ACC112 (cell line): ENCODE results near the gene CDH2.

Experiments
- H2AFZ ChIP-seq: fragments of 200-600 bp; sonication (generic); one replicate; pipeline ENCODE4 v1.6.0; 2017; ENCODE audit warnings: antibody characterized with exemption, low read length; ENCODE audit not compliant: unreplicated experiment
- H3K27ac ChIP-seq: fragments of 200-600 bp; sonication (generic); 2 replicates; pipeline ENCODE4 v1.5.1; 2014; ENCODE audit warnings: low read depth, mild to moderate bottlenecking, antibody characterized with exemption, low read length, moderate library complexity
- H3K27me3 ChIP-seq: fragments of 200-600 bp; sonication (generic); 2 replicates; pipeline ENCODE4 v1.6.1; 2014; ENCODE audit warnings: mild to moderate bottlenecking, antibody characterized with exemption, low read length, moderate library complexity, mixed read lengths; ENCODE audit not compliant: insufficient read depth
- H3K36me3 ChIP-seq: fragments of 200-600 bp; sonication (generic); 2 replicates; pipeline ENCODE4 v1.6.1; 2016; ENCODE audit warnings: mild to moderate bottlenecking, antibody characterized with exemption, low read length, moderate library complexity, mixed read lengths; ENCODE audit not compliant: insufficient read depth
- H3K4me1 ChIP-seq: fragments of 200-600 bp; sonication (generic); one replicate; pipeline ENCODE4 v1.6.1; 2016; ENCODE audit warnings: low read length, mixed read lengths; ENCODE audit not compliant: insufficient read depth, unreplicated experiment, control insufficient read depth
- H3K4me3 ChIP-seq: fragments of 200-600 bp; sonication (generic); 2 replicates; pipeline ENCODE4 v1.5.1; 2014; ENCODE audit warnings: mild to moderate bottlenecking, low read depth, low read length
- H3K79me2 ChIP-seq: fragments of 200-600 bp; sonication (generic); one replicate; pipeline ENCODE4 v1.6.0; 2016; ENCODE audit warnings: low read length; ENCODE audit not compliant: control insufficient read depth, unreplicated experiment, insufficient read depth

The CDH2 gene

GRCh38 chr18:28183418-28184078 lies 6.6 kb upstream of the CDH2 start:
- Histone ChIP-seq H3K4me1 (peaks cover 17% of the 10 kb centered on the region), H3K36me3 (no peaks in the 10 kb centered on the region), H3K4me3 (no peak overlapping the region), H2AFZ (peak overlapping the region; percentile 61), H3K27ac (no peak overlapping the region), H3K27me3 (no peaks in the 10 kb centered on the region), H3K79me2 (no peaks in the 10 kb centered on the region)

GRCh38 chr18:28181616-28182015 lies 4.7 kb upstream of the CDH2 start:
- peaks cover under 1% of the 10 kb centered on the region for H3K79me2 ChIP-seq
- no peak overlapping the region for H3K4me3 ChIP-seq
- peaks cover 17% of the 10 kb centered on the region for H3K4me1 ChIP-seq
- H3K36me3 ChIP-seq: no peaks in the 10 kb centered on the region
- no peak overlapping the region for H3K27ac ChIP-seq
- H2AFZ ChIP-seq: no peak overlapping the region
- H3K27me3 ChIP-seq: no peaks in the 10 kb centered on the region

- H3K27me3 ChIP-seq: no peaks in the 10 kb centered on the region
- no peaks in the 10 kb centered on the region for H3K36me3 ChIP-seq
- no peak overlapping the region for H2AFZ ChIP-seq
- H3K4me3 ChIP-seq: peak overlapping the region; percentile 83
- H3K4me1 ChIP-seq: peaks cover 20% of the 10 kb centered on the region
- peaks cover 27% of the 10 kb centered on the region for H3K79me2 ChIP-seq
- H3K27ac ChIP-seq: no peak overlapping the region
Observed at GRCh38 chr18:28178720-28179119, 1.8 kb upstream of the CDH2 start.

- Histone ChIP-seq H2AFZ (peak overlapping the region; percentile 63), H3K36me3 (no peaks in the 10 kb centered on the region), H3K4me1 (peaks cover 19% of the 10 kb centered on the region), H3K79me2 (peaks cover 34% of the 10 kb centered on the region), H3K4me3 (peak overlapping the region; percentile 83), H3K27me3 (no peaks in the 10 kb centered on the region), H3K27ac (no peak overlapping the region)
Observed at GRCh38 chr18:28177828-28178635, 1.1 kb upstream of the CDH2 start.

- Histone ChIP-seq H3K27me3 (no peaks in the 10 kb centered on the region), H3K36me3 (no peaks in the 10 kb centered on the region), H3K4me3 (peak overlapping the region; percentile 83), H3K79me2 (peaks cover 47% of the 10 kb centered on the region), H2AFZ (peak overlapping the region; percentile 59), H3K27ac (no peak overlapping the region), H3K4me1 (peaks cover 15% of the 10 kb centered on the region)
Observed at GRCh38 chr18:28176698-28176947, 307 bp downstream of the CDH2 start.

GRCh38 chr18:28175930-28176697 lies 816 bp downstream of the CDH2 start:
- Histone ChIP-seq H3K36me3 (no peaks in the 10 kb centered on the region), H3K4me3 (peak overlapping the region; percentile 83), H3K27ac (no peak overlapping the region), H2AFZ (peak overlapping the region; percentile 59), H3K4me1 (peaks cover 15% of the 10 kb centered on the region), H3K27me3 (no peaks in the 10 kb centered on the region), H3K79me2 (peaks cover 50% of the 10 kb centered on the region)

DNA sequence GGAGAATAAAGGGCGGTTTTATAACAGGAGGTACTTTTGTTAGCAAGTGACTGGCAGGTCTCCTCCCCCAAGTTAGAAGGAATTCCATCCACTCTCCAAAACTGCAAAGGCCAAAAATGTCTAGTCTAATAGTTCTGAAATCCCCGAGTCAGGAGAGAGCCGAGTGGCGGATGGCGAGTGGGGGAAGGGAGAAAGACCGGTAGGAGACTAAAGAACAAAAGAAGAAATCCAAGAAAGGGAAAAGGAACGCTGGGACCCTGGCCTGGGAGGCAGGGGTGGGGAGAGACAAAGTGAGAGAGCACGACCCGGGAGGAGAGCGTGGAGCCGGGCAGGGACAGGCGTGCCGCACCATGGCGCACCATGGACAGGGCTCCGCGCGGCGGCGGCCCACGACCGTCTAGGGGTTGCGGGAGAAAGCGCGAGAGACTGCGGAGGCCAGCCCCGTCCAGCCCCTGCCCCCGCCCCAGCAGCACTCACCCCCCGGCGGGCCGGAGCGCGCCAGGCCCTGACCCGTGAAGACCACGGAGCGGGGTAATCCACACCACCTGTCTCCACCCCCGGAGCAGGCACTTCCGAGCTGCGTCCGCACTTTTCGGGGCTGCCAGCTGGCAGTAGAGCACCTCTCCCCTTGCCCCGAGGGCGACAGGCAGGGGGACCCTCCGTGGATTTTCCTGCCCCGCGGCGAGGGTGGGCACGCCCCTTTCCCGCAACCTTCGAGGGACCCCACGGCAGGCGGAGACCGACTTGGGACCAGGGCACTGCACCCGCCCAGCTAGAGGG lies 1.6 kb downstream of the CDH2 start:
- H3K27ac ChIP-seq: no peak overlapping the region
- peaks cover 58% of the 10 kb centered on the region for H3K79me2 ChIP-seq
- H3K36me3 ChIP-seq: no peaks in the 10 kb centered on the region
- peak overlapping the region; percentile 77 for H2AFZ ChIP-seq
- no peaks in the 10 kb centered on the region for H3K27me3 ChIP-seq
- peak overlapping the region; percentile 83 for H3K4me3 ChIP-seq
- peaks cover 15% of the 10 kb centered on the region for H3K4me1 ChIP-seq

DNA sequence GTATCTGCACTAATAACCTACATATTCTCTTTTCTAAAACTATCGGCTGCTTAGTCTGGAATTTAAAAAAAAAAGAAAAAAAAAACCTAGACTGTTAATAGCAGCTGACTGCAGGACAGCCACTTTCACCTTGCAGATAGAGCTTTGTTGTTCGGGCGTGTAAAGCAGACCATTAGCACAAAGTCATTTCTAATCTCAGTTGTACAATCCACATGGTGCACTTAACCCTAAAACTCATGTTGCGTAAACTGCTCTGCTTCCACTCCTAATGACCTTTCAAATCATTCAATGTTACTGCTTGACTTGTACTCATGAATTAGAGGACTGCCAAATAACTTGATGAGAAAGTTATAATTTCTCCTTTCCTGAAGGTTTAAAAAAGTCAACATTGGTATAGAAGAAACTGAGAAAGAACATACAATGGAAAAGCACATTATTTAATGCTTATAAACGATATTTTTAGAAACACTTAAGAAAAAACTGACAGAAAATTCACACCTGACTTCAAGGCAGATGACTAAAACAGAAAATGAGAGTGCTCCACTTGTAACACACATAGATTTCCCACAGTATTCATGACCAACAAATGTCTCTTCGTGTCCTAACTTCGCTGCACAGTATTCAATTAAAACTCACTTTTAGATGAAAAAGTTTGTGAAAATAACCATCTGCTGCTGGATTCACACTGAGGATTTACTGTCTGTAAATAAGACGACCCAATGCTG lies 2.6 kb downstream of the CDH2 start:
- peaks cover 66% of the 10 kb centered on the region for H3K79me2 ChIP-seq
- H3K27me3 ChIP-seq: no peaks in the 10 kb centered on the region
- peak overlapping the region; percentile 83 for H3K4me3 ChIP-seq
- H3K4me1 ChIP-seq: peaks cover 15% of the 10 kb centered on the region
- peak overlapping the region; percentile 77 for H2AFZ ChIP-seq
- no peaks in the 10 kb centered on the region for H3K36me3 ChIP-seq
- H3K27ac ChIP-seq: no peak overlapping the region

GRCh38 chr18:28171837-28172236 lies 5.1 kb downstream of the CDH2 start:
- Histone ChIP-seq H3K79me2 (peaks cover 66% of the 10 kb centered on the region), H3K4me1 (peaks cover 15% of the 10 kb centered on the region)

GRCh38 chr18:28168725-28169124 lies 8.2 kb downstream of the CDH2 start:
- Histone ChIP-seq H3K79me2 (peaks cover 62% of the 10 kb centered on the region), H3K27ac (no peak overlapping the region), H3K4me1 (peaks cover 7% of the 10 kb centered on the region), H3K36me3 (no peaks in the 10 kb centered on the region), H2AFZ (peak overlapping the region; percentile 20), H3K27me3 (no peaks in the 10 kb centered on the region), H3K4me3 (peak overlapping the region; percentile 17; the same call in 1 of the 2 replicates)

More at GRCh38 chr18:28171837-28172236, 5.1 kb downstream of the CDH2 start:
- Histone ChIP-seq H3K4me3 (no peak overlapping the region), H2AFZ (no peak overlapping the region), H3K27ac (no peak overlapping the region), H3K36me3 (no peaks in the 10 kb centered on the region), H3K27me3 (no peaks in the 10 kb centered on the region)
